RPMI8226 (cell line): ENCODE results near the gene KRT14.

Source experiments
- DNase-seq: peaks from one replicate; pipeline ENCODE4 v3.0.0-alpha.2; 2015

Gene KRT14

DNA sequence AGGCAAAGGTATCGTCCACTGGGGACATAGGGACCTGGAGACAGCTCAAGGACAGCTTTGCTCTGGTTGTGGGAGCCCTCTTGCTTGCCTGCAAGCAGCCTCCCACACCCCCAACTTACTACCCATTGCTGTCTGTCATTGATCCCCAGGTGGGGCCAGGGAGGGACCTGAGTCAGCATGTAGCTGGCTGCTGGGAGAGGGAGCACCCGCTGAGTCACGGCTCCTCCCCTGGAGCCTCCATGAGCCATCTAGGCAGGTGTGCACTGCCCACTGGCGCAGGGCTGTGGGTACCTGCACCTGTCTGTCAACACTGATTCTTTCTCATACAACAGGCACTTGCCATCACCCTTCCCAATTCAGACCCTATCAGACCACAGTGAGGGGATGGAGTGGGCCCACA is 10.0 kb downstream of the KRT14 start:
- DNase-seq: peak; percentile 79

DNA sequence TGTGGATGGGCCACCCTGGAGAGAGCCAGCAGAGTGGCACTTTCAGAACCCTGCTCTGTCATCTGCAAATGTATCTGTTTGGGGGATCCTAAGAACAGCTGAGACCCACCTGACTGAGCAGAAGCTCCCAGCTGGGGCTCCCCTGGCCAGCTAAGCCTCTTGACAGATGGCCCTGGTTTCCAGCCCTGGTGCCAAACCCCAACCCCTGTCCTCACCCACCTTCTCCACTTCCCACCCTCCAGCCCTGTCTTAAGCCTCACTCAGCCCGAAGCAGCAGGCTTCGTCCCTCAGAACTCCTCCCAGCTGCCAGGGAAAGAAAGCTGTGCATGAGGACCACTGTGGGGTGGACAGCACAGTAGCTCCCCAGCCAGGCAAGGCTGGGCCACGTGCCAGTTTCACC is 11.4 kb downstream of the KRT14 start:
- no peak for DNase-seq

DNA sequence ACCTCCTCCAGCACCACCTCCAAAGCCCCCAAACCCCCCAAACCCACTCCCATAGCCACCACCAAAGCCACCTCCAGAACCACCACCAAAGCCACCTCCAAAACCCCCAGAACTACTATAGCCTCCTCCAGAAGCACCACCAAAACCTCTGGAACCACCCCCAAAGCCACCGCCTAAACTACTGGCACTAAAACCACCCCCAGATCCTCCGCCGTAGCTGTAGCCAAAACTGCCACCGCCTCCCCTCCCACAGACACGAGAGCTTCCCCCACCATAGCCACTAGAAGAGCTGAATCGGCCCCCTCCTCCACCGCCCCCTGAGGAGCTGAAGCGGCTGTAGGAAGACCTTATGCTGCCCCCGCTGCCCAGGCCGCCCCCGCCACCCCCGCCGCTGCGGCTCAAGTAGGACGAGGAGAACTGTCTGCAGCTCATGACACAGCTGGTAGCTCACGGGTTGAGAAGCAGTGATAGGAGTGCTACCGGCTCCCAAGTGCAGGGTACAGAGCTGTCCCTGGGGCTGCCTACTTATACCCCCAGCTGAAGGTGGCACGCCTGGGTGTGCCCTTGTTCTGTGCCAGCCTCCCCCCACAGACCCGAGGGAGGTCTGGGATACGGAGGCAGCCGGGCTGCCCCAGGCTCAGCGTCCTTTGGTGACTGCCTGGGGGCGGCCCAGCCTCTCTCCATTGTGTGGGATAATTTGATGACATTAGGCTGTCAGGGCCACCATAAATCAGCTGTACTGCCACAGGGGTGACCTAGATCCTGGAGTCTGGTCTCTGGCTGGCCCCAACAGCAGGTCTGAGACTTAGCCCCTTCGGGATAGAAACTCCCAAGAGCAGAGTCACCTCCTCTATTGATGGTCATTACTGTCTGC is 14.9 kb downstream of the KRT14 start, which contains the start of gene KRT9:
TSS of gene KRT9 (minus strand) at position 499 of the 874 bp plus-strand sequence. CDS start at position 432, 67 bp downstream.
- DNase-seq: no peak

DNA sequence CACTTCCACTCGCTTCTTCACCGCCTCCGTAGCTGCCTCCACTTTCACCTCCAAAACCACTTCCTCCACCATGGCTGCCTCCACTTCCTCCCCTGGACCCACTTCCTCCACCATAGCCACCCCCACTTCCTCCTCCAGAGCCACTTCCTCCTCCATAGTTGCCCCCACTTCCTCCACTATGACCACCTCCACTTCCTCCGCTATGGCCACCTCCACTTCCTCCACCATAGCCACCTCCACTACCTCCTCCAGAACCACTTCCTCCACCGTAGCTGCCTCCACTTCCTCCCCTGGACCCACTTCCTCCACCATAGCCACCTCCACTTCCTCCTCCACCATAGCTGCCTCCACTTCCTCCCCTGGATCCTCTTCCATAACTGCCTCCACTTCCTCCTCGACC is 19.4 kb downstream of the KRT14 start:
- no peak for DNase-seq

DNA sequence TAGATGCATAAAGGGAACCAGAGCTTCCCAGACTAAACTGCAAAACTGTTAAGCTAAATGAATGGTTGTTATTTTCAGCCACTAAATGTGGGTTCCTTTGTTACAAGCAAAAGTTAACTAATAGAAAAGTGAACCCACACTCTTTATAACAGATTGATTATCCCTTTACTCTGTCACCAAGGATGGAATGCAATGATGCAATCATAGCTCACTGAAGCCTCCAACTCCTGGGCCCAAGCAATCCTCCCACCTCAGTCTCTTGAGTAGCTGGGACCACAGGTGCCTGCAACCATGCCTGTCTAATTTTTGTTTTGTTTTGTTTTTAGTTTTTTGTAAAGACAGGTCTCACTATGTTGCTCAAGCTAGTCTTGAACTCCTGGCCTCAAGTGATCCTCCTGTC is 21.4 kb downstream of the KRT14 start:
- DNase-seq: no peak

GRCh38 chr17:41563607-41564170 is 23.0 kb downstream of the KRT14 start:
- peak; percentile 72 for DNase-seq

DNA sequence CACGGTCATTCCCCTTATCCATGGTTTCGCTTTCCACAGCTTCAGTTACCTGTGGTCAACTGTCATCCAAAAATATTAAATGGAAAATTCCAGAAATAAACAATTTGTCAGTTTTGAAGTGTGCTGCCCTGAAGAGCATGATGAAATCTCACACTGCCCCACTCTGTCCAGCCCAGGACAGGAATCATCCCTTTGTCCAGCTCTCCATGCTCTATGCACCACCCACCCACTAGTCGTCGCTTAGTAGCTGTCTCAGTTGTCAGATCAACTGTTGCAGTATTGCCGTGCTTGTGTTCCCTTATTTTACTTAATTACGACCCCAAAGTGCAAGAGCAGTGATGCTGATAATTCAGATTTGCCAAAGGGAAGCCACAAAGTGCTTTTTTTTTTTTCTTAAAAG is 25.1 kb downstream of the KRT14 start:
- DNase-seq: no peak

- DNase-seq: no peak
These were observed 27.1 kb downstream of the KRT14 start for GRCh38 chr17:41559548-41559947.

DNA sequence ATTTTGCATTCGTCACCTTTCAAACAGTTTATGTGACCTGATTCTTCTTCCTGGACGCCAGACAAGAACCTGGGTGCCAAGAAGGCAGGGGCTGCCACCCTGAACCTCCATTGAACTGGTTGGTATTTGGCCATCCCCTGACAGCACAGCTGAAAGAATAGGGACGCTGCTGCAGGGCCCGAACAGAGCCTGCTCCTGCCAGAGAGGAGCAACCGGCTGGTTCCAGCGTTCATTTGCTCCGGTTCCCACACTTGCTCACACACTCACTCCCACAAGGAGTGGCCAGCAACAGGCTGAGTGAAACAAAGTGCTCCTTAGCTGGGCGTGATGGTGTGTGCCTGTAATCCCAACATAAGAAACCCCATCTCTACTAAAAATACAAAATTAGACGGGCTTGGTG is 29.8 kb downstream of the KRT14 start:
- no peak for DNase-seq

- DNase-seq: no peak
These were observed 30.4 kb downstream of the KRT14 start for GRCh38 chr17:41556306-41556705.

DNA sequence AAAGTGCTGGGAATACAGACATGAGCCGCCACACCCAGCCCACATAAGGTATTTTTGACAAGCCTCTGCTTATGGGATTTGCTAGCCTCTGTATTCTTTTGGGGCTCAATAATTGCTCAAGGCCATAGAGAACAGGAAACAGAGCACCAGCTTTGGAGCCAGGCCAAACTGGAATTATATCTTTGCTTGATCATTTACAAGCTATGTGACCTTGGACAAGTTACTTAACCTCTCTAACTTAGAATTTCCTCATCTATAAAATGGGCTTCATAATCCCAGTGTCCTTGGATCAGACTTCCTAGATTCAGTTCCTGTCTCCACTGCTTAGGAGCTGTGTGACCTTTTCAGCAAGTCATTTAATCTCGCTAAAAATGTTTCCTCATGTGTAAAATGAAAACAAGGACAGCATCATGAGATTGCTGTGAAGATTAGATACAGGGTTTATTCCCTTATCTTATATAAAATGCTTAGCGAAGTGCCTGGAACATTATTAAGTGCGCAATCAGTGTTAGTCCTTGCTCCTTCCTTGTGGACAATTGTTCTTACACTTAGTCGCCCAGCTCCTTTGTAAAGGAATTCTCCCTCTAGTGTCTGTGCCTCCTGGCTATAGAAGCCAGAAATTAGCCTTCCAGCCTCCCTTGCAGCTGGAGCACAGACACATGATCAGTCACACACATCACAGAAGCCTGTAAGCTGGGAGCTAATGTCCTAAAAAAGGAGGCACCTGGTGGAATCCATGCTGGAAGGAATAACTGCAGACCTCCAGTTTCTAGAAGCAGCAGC is 31.4 kb downstream of the KRT14 start:
- DNase-seq: no peak

GRCh38 chr17:41553987-41554680 is 32.6 kb downstream of the KRT14 start:
- DNase-seq: no peak

- no peak for DNase-seq
These were observed 33.5 kb downstream of the KRT14 start for GRCh38 chr17:41553176-41553575.

- no peak for DNase-seq
These were observed 34.2 kb downstream of the KRT14 start for GRCh38 chr17:41552455-41552854.

DNA sequence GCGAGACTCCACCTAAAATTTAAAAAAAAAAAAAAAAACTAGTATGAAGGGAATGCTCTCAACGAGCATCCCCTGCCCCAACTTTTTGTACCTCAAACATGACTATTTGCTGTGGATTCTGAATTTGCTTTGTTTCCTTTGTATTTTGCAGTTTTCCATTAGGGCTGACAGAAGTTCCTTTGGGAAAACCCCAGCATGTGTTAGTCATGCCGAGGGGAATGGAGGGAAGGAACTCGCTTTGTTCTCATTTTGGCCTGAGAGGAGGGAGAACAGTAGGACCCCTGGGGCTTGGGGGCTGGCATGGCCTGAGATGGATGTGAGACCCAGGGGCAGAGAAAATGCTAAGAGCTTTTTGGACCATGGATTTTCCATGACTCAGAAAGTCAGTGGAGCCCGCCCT is 35.3 kb downstream of the KRT14 start:
- DNase-seq: no peak

DNA sequence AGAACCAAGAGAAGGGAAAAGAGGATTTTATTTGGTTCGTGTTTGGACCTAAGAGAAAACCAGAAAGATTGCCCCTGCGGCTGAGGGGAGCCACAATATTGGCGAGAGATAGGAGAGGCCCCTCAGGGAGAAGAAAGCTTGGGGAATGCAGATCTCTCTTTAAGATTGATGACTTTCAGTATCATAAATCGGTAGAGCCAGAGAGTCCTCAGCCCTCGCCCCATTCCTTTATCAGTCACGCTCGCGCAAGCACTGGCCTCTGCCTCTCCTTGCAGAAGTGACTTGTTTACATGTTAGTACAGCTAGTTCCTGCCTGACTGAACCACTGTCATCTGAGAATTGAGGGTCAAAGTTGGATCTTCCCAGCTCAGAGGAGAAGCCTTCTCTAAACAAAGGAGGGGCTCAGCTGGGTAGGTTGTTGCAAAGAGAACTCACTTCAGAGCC is 37.1 kb downstream of the KRT14 start:
- DNase-seq: no peak

GRCh38 chr17:41548844-41549595 is 37.7 kb downstream of the KRT14 start:
- peak; percentile 92 for DNase-seq

DNA sequence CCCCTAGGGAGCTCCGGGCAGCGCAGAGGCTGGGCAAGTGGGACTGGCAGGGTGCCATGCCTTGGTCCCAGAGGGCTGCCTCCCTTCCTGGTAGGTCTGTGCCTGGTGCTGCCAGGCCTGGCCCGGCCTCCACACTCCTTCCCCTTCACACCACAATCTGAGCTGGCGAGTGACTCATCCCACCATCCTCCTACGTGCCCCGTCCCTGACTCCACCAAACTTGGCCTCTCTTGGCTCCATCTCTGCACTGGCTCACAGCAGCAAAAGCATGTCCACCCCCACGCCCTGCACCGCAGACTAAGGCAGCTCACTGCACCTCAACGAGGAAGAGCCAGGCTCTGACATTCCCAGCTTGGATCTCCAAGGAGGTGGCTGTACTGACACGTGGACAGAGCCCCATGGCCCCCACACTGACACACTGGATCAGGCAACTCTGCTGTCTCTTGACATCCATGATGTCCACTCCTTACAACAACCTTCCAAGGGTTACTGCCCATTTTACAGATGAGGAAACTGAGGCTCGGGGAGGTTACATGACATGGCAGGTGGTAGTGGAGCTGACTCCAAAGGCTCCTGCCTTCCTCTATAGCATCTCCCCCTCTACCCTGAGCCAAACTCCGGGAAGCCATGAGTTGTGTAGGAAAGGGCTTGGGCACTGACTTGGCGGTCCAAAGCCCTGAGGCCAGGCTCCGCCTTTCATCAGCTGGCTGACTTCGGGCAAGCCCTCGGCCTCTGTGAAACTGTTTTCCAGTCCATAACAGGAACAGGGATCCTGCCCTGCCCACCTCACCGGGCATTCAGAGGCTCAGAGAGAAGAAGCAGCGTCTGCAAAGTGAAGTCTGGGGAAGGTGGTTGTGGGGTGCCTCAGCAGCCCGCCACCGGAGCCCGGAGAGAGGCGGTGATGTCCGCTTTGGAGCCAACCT is 38.5 kb downstream of the KRT14 start:
- no peak for DNase-seq

- no peak for DNase-seq
These were observed 39.3 kb downstream of the KRT14 start for GRCh38 chr17:41547378-41547841.

- no peak for DNase-seq
These were observed 39.9 kb downstream of the KRT14 start for GRCh38 chr17:41546819-41547218.

- DNase-seq: no peak
These were observed 40.8 kb downstream of the KRT14 start for GRCh38 chr17:41545829-41546410.
